Panc1 (cell line): ENCODE results near the gene XBP1.

Source experiments
- CTCF ChIP-seq: fragments of 450-650 bp; IDR thresholded peaks from 2 replicates; pipeline ENCODE4 v1.5.1; 2017; ENCODE audit warnings: mild to moderate bottlenecking
- POLR2AphosphoS5 ChIP-seq: IDR thresholded peaks from 2 replicates; pipeline ENCODE4 v1.6.1; 2012; ENCODE audit warnings: mild to moderate bottlenecking, low read depth, low read length, moderate library complexity
- REST ChIP-seq, 2 experiments: IDR thresholded peaks; 2 replicates each; pipeline ENCODE4 v1.6.1; 2011 to 2012; ENCODE audit warnings: low read depth in 2 of 2, control low read depth in 1 of 2, low read length in 1 of 2, mild to moderate bottlenecking in 1 of 2, moderate library complexity in 1 of 2; ENCODE audit not compliant: insufficient read depth in 1 of 2
- SIN3A ChIP-seq: IDR thresholded peaks from 2 replicates; pipeline ENCODE4 v1.6.1; 2012; ENCODE audit warnings: low read depth, mild to moderate bottlenecking, low read length, moderate library complexity, borderline replicate concordance; ENCODE audit not compliant: insufficient read depth

GRCh38 chr22:28812516-28812915 lies 12.1 kb upstream of the XBP1 start:
- TF ChIP-seq CTCF (no peak), REST (IDR thresholded peaks at IDR 0.05; ENCODE audit: insufficient read depth in 1 of 2, low read depth in 2 of 2, low read length in 1 of 2) (no peak), SIN3A (no peak), POLR2AphosphoS5 (no peak)
